CD4-positive, alpha-beta T cell (primary cell): Measurements from ENCODE around the gene ALG12. TPM values are rescaled to one million over a fixed set of nuclear protein-coding genes. Genes with fewer than 3 reads are reported as not detected.

Source experiments
- ATAC-seq: fragments of 200-7000 bp; cut with Tn5 transposase; one replicate; pipeline ENCODE4 v1.10.0; 2022; ENCODE audit warnings: mild to moderate bottlenecking; ENCODE audit not compliant: poor library complexity
- CTCF ChIA-PET: fragments of 350-600 bp; sonication (Branson Sonifier 250); formaldehyde crosslinking; loops from one replicate; lab custom pipeline; 2021; ENCODE audit warnings: antibody characterized with exemption, inconsistent platforms; lab: Charles Lee
- POLR2A ChIA-PET: fragments of 350-600 bp; sonication (Branson Sonifier 250); formaldehyde crosslinking; loops from one replicate; lab custom pipeline; 2021; ENCODE audit warnings: antibody characterized with exemption, inconsistent platforms; lab: Charles Lee
- DNase-seq, 14 experiments: peaks; one replicate each; pipeline ENCODE4 v3.0.0-alpha.2; 2013 to 2020; ENCODE audit warnings: mixed read lengths in 2 of 14
- H3K27ac ChIP-seq, 2 donors: one replicate each; pipeline versions ENCODE4 v1.5.1 to v1.7.0; 2013; ENCODE audit warnings: low read length in 2 of 2, low read depth in 1 of 2, mild to moderate bottlenecking in 1 of 2
- H3K27me3 ChIP-seq, 2 experiments: 1 replicate in 1 of 2; 2 replicates in 1 of 2; pipeline versions ENCODE4 v1.6.1 to v1.7.0; 2013; ENCODE audit warnings: low read length in 2 of 2, control low read depth in 1 of 2, mild to moderate bottlenecking in 1 of 2, moderate library complexity in 1 of 2; ENCODE audit not compliant: insufficient read depth in 2 of 2, control insufficient read depth in 1 of 2
- H3K36me3 ChIP-seq: one replicate; pipeline ENCODE4 v1.6.1; 2013; ENCODE audit warnings: low read length, control low read depth; ENCODE audit not compliant: insufficient read depth
- H3K4me1 ChIP-seq: one replicate; pipeline ENCODE4 v1.6.1; 2013; ENCODE audit warnings: low read length, control low read depth; ENCODE audit not compliant: insufficient read depth
- H3K4me3 ChIP-seq: one replicate; pipeline ENCODE4 v1.5.1; 2013; ENCODE audit warnings: mild to moderate bottlenecking, low read length, moderate library complexity
- H3K9me3 ChIP-seq, 2 experiments: 1 replicate in 1 of 2; 2 replicates in 1 of 2; pipeline versions ENCODE4 v1.6.1 to v1.7.0; 2013; ENCODE audit warnings: low read length in 2 of 2, mild to moderate bottlenecking in 2 of 2, control low read depth in 1 of 2, moderate library complexity in 1 of 2; ENCODE audit not compliant: control insufficient read depth in 1 of 2, insufficient read depth in 1 of 2
- H3K27ac Mint-ChIP-seq: one replicate; pipeline ENCODE4 v1.8.0; 2020; ENCODE audit warnings: mixed read lengths
- H3K27me3 Mint-ChIP-seq: one replicate; pipeline ENCODE4 v1.8.0; 2021; ENCODE audit warnings: mixed read lengths
- H3K36me3 Mint-ChIP-seq: one replicate; pipeline ENCODE4 v1.8.0; 2021; ENCODE audit warnings: low read depth, mixed read lengths
- H3K4me1 Mint-ChIP-seq: one replicate; pipeline ENCODE4 v1.8.0; 2021; ENCODE audit warnings: low read depth, mixed read lengths
- H3K4me3 Mint-ChIP-seq: one replicate; pipeline ENCODE4 v1.8.0; 2020; ENCODE audit warnings: mild to moderate bottlenecking, mixed read lengths
- H3K9me3 Mint-ChIP-seq: one replicate; pipeline ENCODE4 v1.8.0; 2020; ENCODE audit warnings: mixed read lengths
- CTCF ChIP-seq: fragments of 200-600 bp; IDR thresholded peaks from one replicate; pipeline ENCODE4 v1.8.0; 2022; ENCODE audit warnings: antibody characterized with exemption, mild to moderate bottlenecking
- intact Hi-C, 2 experiments: fragments of 100-400 bp; cut with DNase I in 1 of 2; cut with micrococcal nuclease in 1 of 2; formaldehyde crosslinking; loops; one replicate each; pipeline versions ENCODE4 v1.15.1 to v1.9.0; 2023 to 2025; cut with DNase I, micrococcal nuclease
- total RNA-seq, 174 experiments: library from RNA in 2 of 174; stranded (reverse) in 2 of 174; gene quantifications; one replicate each; pipeline ENCODE4 v1.2.3 and lab custom pipeline; 2021 to 2026

Gene ALG12
- total RNA-seq, 2 experiments from 2014 or later, result 13.5 to 14.6 TPM

DNA sequence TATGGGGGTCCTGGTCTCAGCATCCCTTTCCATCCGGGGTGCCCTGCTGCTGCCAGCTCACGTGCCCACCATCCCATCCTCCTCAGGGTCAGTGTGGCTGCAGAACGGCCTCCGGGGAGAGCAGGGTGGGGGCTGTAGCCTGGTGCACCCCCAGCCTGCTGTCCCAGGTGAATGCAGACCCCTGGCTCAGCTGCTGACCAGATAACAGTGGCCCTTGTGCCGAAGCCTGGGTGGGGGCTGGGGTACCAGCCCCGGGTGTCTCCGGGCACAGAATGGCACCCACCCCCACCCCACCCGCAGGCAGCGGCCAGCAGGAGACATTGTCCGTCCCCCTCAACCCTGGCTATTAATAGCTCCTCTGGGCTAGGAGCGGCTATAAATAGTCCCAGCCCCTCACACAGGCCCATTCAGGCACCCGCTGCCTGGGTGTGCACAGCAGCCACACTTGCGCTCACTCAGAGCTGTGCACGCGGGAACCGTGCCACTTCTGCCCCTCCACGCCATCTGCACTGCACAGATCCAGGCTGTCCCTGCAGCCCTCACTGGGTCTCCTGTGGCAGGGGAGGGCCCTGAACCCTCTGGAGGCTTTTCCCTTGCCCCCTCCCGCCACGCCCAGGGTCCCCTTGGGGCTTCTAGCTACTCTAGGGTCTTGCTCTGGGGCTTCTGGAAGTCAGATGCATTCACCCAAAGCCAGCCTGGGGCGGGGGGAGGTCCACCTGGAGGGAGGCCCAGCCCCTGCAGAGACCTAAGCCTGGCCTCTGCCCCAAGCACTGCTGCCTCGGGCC is 18.9 kb upstream of the ALG12 start:
- Mint-ChIP-seq H3K36me3 (no peaks in the 10 kb centered on the region), H3K9me3 (no peaks in the 10 kb centered on the region), H3K4me3 (peak overlapping the region; percentile 76), H3K27me3 (no peaks in the 10 kb centered on the region), H3K27ac (peak overlapping the region; percentile 87), H3K4me1 (peaks cover 8% of the 10 kb centered on the region)
- ATAC-seq, result no peak
- Histone ChIP-seq H3K27me3 (no peaks in the 10 kb centered on the region), H3K4me3 (peak overlapping the region; percentile 47), H3K36me3 (no peaks in the 10 kb centered on the region), H3K4me1 (peaks cover 59% of the 10 kb centered on the region), H3K27ac (peak overlapping the region; percentile 86 to 88), H3K9me3 (peaks cover 0 to 10% of the 10 kb centered on the region in 2 experiments)
- TF ChIP-seq CTCF, result no peak
- CTCF ChIA-PET, result no interaction called here
- intact Hi-C loops, result loop anchor here (1.0 to 10.0 kb wide), 5 partner anchors 23 to 258 kb away; partner anchors contain the start of gene PIM3 (in 1 of the 2)
- POLR2A ChIA-PET, result interaction anchor here (1.1 to 3.2 kb wide), 8 partner anchors 10 to 684 kb away, joined by 4 to 92 read pairs (median 11); partner anchors contain the start of gene PIM3
- DNase-seq, result peak in 3 of 14 experiments; percentile 21 to 50 (median 32)

- ChIA-PET CTCF (interaction anchor here (0.6 to 1.2 kb wide), 2 partner anchors 94 to 340 kb away, joined by 3 to 6 read pairs; no protein-coding TSS in a partner anchor), POLR2A (interaction anchor here (0.7 to 3.2 kb wide), 13 partner anchors 11 to 685 kb away, joined by 3 to 92 read pairs (median 5); partner anchors contain the start of gene PIM3)
- Mint-ChIP-seq H3K4me1 (peaks cover 13% of the 10 kb centered on the region), H3K9me3 (no peaks in the 10 kb centered on the region), H3K4me3 (peak overlapping the region; percentile 76), H3K27me3 (no peaks in the 10 kb centered on the region), H3K36me3 (no peaks in the 10 kb centered on the region), H3K27ac (peak overlapping the region; percentile 87)
- no peaks in the 10 kb centered on the region for H3K36me3 ChIP-seq
- DNase-seq, result peak; percentile 85 to 97 (median 92)
- intact Hi-C loops, result loop anchor here (1.0 to 10.0 kb wide), 5 partner anchors 24 to 259 kb away; partner anchors contain the start of gene PIM3 (in 1 of the 2)
- ATAC-seq, result peak; percentile 74
- H3K4me3 ChIP-seq, result peak overlapping the region; percentile 47
- peaks cover 0 to 10% of the 10 kb centered on the region in 2 experiments for H3K9me3 ChIP-seq
- TF ChIP-seq CTCF, result no peak
- H3K4me1 ChIP-seq, result peaks cover 58% of the 10 kb centered on the region
- H3K27me3 ChIP-seq, result no peaks in the 10 kb centered on the region
- peak overlapping the region; percentile 86 to 88 for H3K27ac ChIP-seq
Observed at GRCh38 chr22:49936018-49936972, 18.1 kb upstream of the ALG12 start.

DNA sequence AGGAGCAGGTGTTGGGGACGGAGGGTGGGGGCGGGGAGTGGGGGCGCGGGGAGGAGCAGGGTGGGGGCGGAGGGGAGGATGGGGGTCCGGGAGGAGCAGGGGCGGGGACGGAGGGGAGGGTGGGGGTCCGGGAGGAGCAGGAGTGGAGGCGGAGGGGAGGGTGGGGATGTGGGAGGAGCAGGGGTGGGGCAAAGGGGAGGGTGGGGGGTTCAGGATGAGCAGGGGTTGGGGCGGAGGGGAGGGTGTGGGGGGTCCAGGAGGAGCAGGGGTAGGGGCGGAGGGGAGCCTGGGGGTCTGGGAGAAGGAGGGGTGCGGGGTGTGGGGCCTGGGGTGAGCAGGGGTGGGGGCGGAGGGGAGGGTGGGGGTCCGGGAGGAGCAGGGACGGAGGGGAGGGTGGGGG is 17.3 kb upstream of the ALG12 start:
- CTCF ChIA-PET, result interaction anchor here (1.2 kb wide), 1 partner anchor 95 kb away, joined by 6 read pairs; no protein-coding TSS in a partner anchor
- intact Hi-C loops, result loop anchor here (5.0 to 10.0 kb wide), 2 partner anchors 257 to 259 kb away; no protein-coding TSS in a partner anchor
- Histone ChIP-seq H3K27me3 (no peaks in the 10 kb centered on the region), H3K4me3 (peak overlapping the region; percentile 55), H3K36me3 (no peaks in the 10 kb centered on the region), H3K4me1 (peaks cover 63% of the 10 kb centered on the region), H3K27ac (no peak overlapping the region), H3K9me3 (peaks cover 0 to 5% of the 10 kb centered on the region in 2 experiments)
- H3K4me1 Mint-ChIP-seq, result peaks cover 20% of the 10 kb centered on the region
- H3K27me3 Mint-ChIP-seq, result no peaks in the 10 kb centered on the region
- no peak for TF ChIP-seq CTCF
- peak overlapping the region; percentile 76 for H3K4me3 Mint-ChIP-seq
- POLR2A ChIA-PET, result interaction anchor here (0.7 to 3.2 kb wide), 11 partner anchors 10 to 686 kb away, joined by 3 to 92 read pairs (median 9); partner anchors contain the start of gene PIM3
- H3K27ac Mint-ChIP-seq, result peak overlapping the region; percentile 87
- no peaks in the 10 kb centered on the region for H3K9me3 Mint-ChIP-seq
- ATAC-seq (no peak), DNase-seq (peak in 5 of 14 experiments; percentile 32 to 79 (median 46))
- no peaks in the 10 kb centered on the region for H3K36me3 Mint-ChIP-seq
